GM12878 (cell line): ENCODE measurements around the gene C15orf40. TPM values are rescaled to one million over a fixed set of nuclear protein-coding genes. Genes with fewer than 3 reads are reported as not detected.

Source experiments
- ATAC-seq: fragments of 200-7000 bp; cut with Tn5 transposase; 3 replicates; pipeline ENCODE4 v1.9.1; 2020; ENCODE audit warnings: mild to moderate bottlenecking, moderate library complexity
- BruUV-seq: library from RNA; stranded (reverse); fragments of 400-500 nt; replicated peaks from 2 replicates; lab custom pipeline; 2021; lab: Mats Ljungman, UMichigan
- CTCF ChIA-PET: fragments of 300-600 bp; sonication (Branson Sonifier 250); formaldehyde crosslinking; extraction: SDS; loops from one replicate; lab custom pipeline; 2021; ENCODE audit warnings: inconsistent platforms; lab: Yijun Ruan, JAX
- POLR2A ChIA-PET: fragments of 350-600 bp; formaldehyde crosslinking; extraction: SDS; loops from one replicate; lab custom pipeline; 2021; ENCODE audit warnings: inconsistent platforms; lab: Charles Lee
- RAD21 ChIA-PET: fragments of 300-600 bp; sonication (Branson Sonifier 250); formaldehyde crosslinking; loops from one replicate; lab custom pipeline; 2023; ENCODE audit warnings: antibody characterized with exemption; ENCODE audit not compliant: unreplicated experiment; lab: Charles Lee
- SMC1A ChIA-PET: fragments of 300-600 bp; sonication (Branson Sonifier 250); formaldehyde crosslinking; loops from one replicate; lab custom pipeline; 2023; ENCODE audit not compliant: unreplicated experiment, uncharacterized antibody; lab: Charles Lee
- DNase-seq: peaks from one replicate; pipeline ENCODE4 v3.0.0-alpha.2; 2011; ENCODE audit warnings: low read depth, low spot score
- FAIRE-seq: peaks from 3 replicates; lab custom pipeline; 2011; peaks lifted over from hg19 to GRCh38; lab: Jason Lieb, UNC
- H2AFZ ChIP-seq: 2 replicates; pipeline ENCODE4 v1.6.0; 2011; ENCODE audit warnings: low read depth, low read length, control low read depth; ENCODE audit not compliant: control insufficient read depth
- H3K27ac ChIP-seq: 2 replicates; pipeline ENCODE4 v1.5.1; 2011; ENCODE audit warnings: control low read depth; ENCODE audit not compliant: control insufficient read depth, insufficient read depth
- H3K27me3 ChIP-seq, 2 experiments: replicated peaks in 1 of 2; 2 replicates each; pipeline versions ENCODE4 v1.6.0 to v1.6.1; 2011; ENCODE audit warnings: low read length in 1 of 2; ENCODE audit not compliant: control insufficient read depth in 2 of 2, insufficient read depth in 2 of 2
- H3K36me3 ChIP-seq, 2 experiments: 2 replicates each; pipeline ENCODE4 v1.5.1; 2011; ENCODE audit warnings: low read length in 1 of 2; ENCODE audit not compliant: control insufficient read depth in 2 of 2, insufficient read depth in 2 of 2
- H3K4me1 ChIP-seq: 2 replicates; pipeline ENCODE4 v1.6.1; 2011; ENCODE audit warnings: mild to moderate bottlenecking, low read length, moderate library complexity, mixed read lengths; ENCODE audit not compliant: control insufficient read depth, insufficient read depth
- H3K4me2 ChIP-seq: 2 replicates; pipeline ENCODE4 v1.6.0; 2011; ENCODE audit warnings: control low read depth; ENCODE audit not compliant: control insufficient read depth, insufficient read depth
- H3K4me3 ChIP-seq: fragments of 200-600 bp; sonication (generic); 2 replicates; pipeline ENCODE4 v1.5.1; 2016
- H3K79me2 ChIP-seq: 2 replicates; pipeline ENCODE4 v1.6.0; 2011; ENCODE audit warnings: low read length; ENCODE audit not compliant: control insufficient read depth, insufficient read depth
- H3K9ac ChIP-seq: 2 replicates; pipeline ENCODE4 v1.8.0; 2011; ENCODE audit warnings: low read length, control low read depth, mixed read lengths; ENCODE audit not compliant: control insufficient read depth, insufficient read depth
- H3K9me3 ChIP-seq: replicated peaks from 3 replicates; pipeline ENCODE4 v1.5.1; 2011; ENCODE audit warnings: mild to moderate bottlenecking, low read length; ENCODE audit not compliant: control insufficient read depth, insufficient read depth
- H4K20me1 ChIP-seq: 2 replicates; pipeline ENCODE4 v1.6.0; 2011; ENCODE audit not compliant: control insufficient read depth, insufficient read depth
- ESRRA ChIP-seq: IDR thresholded peaks from 2 replicates; pipeline ENCODE4 v1.6.1; 2012; ENCODE audit warnings: mild to moderate bottlenecking, low read length, improper control_type of control experiment
- GABPA ChIP-seq: IDR thresholded peaks from 2 replicates; pipeline ENCODE4 v1.6.1; 2014; ENCODE audit warnings: antibody characterized with exemption, low read depth, mild to moderate bottlenecking, inconsistent platforms
- JUNB ChIP-seq: IDR thresholded peaks from 2 replicates; pipeline ENCODE4 v1.6.1; 2016; ENCODE audit warnings: antibody characterized with exemption, mild to moderate bottlenecking
- KLF5 ChIP-seq: fragments of 450-650 bp; IDR thresholded peaks from 2 replicates; pipeline ENCODE4 v1.6.1; 2014; ENCODE audit warnings: mild to moderate bottlenecking; ENCODE audit not compliant: partially characterized antibody
- MTA2 ChIP-seq: fragments of 450-650 bp; IDR thresholded peaks from 2 replicates; pipeline ENCODE4 v1.6.1; 2016; ENCODE audit warnings: low read depth, mild to moderate bottlenecking, moderate library complexity
- PAX8 ChIP-seq: fragments of 450-650 bp; IDR thresholded peaks from 2 replicates; pipeline ENCODE4 v1.6.1; 2017; ENCODE audit warnings: mild to moderate bottlenecking, moderate library complexity
- RBBP5 ChIP-seq: fragments of 200-600 bp; sonication (generic); conservative IDR thresholded peaks from 2 replicates; pipeline ENCODE4 v1.6.1; 2016
- YY1 ChIP-seq: IDR thresholded peaks from 2 replicates; pipeline ENCODE4 v1.6.1; 2011; ENCODE audit warnings: low read depth, mild to moderate bottlenecking, low read length
- ZBED1 ChIP-seq: IDR thresholded peaks from 2 replicates; pipeline ENCODE4 v1.6.1; 2016; ENCODE audit warnings: borderline replicate concordance
- ZNF217 ChIP-seq: fragments of 450-650 bp; IDR thresholded peaks from 2 replicates; pipeline ENCODE4 v1.6.1; 2017; ENCODE audit warnings: antibody characterized with exemption, mild to moderate bottlenecking
- ZNF622 ChIP-seq: fragments of 450-650 bp; IDR thresholded peaks from 2 replicates; pipeline ENCODE4 v1.6.1; 2017; ENCODE audit warnings: mild to moderate bottlenecking, inconsistent platforms
- WGBS: methylation state at CpG from one replicate; pipeline ENCODE4 v1.1.6; 2016; ENCODE audit warnings: low lambda C conversion rate; ENCODE audit not compliant: insufficient replicate concordance, insufficient coverage; ENCODE audit errors: missing lambda C conversion rate; 5-methylcytosine and 5-hydroxymethylcytosine counted together
- in situ Hi-C: fragments of 300-500 bp; cut with MboI; formaldehyde crosslinking; loops from 9 replicates; pipeline ENCODE4 v1.14.3; 2018; ENCODE audit warnings: mixed read lengths
- intact Hi-C: fragments of 100-400 bp; cut with micrococcal nuclease; formaldehyde crosslinking; loops from one replicate; pipeline ENCODE4 v1.14.2; 2022; ENCODE audit not compliant: unreplicated experiment
- polyA plus RNA-seq, 11 experiments: library from polyadenylated mRNA; depleted of rRNA in 4 of 11; unstranded in 6 of 11; stranded (reverse) in 5 of 11; fragments of >200 nt; fragmentation: Nextera tagmentation in 4 of 11; fragmentation: Illumina TruSeq in 1 of 11; extraction: Ambion mirVana in 4 of 11; extraction: Trizol in 1 of 11; gene quantifications; 1 replicate in 1 of 11; 2 replicates in 10 of 11; pipeline versions ENCODE4 v1.2.1 to v1.2.3, GENCODE V29; 2011 to 2016; ENCODE audit warnings: inconsistent platforms in 2 of 11, missing spikeins in 2 of 11, low read depth in 1 of 11
- total RNA-seq, 4 experiments: library from RNA; depleted of rRNA in 3 of 4; stranded (reverse); fragments of >200 nt in 3 of 4; fragmentation: Illumina TruSeq in 1 of 4; extraction: Trizol in 1 of 4; gene quantifications; 2 replicates each; pipeline versions ENCODE4 v1.2.1 to v1.2.3, GENCODE V29; 2013 to 2021
- TF ChIP-seq, protein P1 (sequence below): fragments of 450-650 bp; IDR thresholded peaks from 2 replicates; pipeline ENCODE4 v1.6.1; 2017; ENCODE audit warnings: mild to moderate bottlenecking, moderate library complexity
- TF ChIP-seq, protein P2 (sequence below): IDR thresholded peaks from 2 replicates; pipeline ENCODE4 v1.6.1; 2011; ENCODE audit warnings: mild to moderate bottlenecking, low read depth, low read length, moderate library complexity; ENCODE audit not compliant: insufficient replicate concordance
- TF ChIP-seq, protein P3 (sequence below): fragments of 450-650 bp; IDR thresholded peaks from 2 replicates; pipeline ENCODE4 v1.6.1; 2017; ENCODE audit warnings: mild to moderate bottlenecking

C15orf40 gene
- total and polyA plus RNA-seq, 10 of the 15 experiments (the other 5 are each of a cell fraction or from before 2014, with no cell fraction given) = 21.3 to 70.0 (median 31.8) TPM

DNA sequence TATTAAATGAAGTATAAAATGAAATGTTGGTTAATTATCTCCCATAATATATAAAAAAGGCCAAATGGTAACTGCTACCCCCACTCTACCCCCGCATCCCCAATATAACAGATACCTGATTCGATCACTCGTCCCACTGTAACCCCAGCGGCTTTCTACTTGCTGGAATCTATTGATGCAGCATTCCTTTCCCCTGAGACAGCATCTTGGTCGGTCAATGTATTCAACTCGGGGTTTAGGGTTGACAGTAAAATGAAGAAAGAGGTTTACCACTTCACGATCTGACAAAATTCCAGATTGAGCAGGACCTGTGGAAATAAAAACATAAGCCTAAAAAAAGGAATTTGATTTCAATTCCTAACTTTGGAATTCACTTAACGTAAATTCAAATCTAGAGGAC is 18.6 kb upstream of the C15orf40 start:
- SMC1A ChIA-PET = no interaction called here
- RAD21 ChIA-PET = no interaction called here
- no peak overlapping the region for H3K9ac ChIP-seq
- no peaks in the 10 kb centered on the region for H3K4me1 ChIP-seq
- TF ChIP-seq ZNF622 (no peak), ESRRA (no peak), ZBED1 (no peak), GABPA (no peak), YY1 (no peak), PAX8 (no peak), RBBP5 (no peak), MTA2 (no peak), JUNB (no peak), KLF5 (no peak), ZNF217 (no peak)
- TF ChIP-seq, protein P1, sequence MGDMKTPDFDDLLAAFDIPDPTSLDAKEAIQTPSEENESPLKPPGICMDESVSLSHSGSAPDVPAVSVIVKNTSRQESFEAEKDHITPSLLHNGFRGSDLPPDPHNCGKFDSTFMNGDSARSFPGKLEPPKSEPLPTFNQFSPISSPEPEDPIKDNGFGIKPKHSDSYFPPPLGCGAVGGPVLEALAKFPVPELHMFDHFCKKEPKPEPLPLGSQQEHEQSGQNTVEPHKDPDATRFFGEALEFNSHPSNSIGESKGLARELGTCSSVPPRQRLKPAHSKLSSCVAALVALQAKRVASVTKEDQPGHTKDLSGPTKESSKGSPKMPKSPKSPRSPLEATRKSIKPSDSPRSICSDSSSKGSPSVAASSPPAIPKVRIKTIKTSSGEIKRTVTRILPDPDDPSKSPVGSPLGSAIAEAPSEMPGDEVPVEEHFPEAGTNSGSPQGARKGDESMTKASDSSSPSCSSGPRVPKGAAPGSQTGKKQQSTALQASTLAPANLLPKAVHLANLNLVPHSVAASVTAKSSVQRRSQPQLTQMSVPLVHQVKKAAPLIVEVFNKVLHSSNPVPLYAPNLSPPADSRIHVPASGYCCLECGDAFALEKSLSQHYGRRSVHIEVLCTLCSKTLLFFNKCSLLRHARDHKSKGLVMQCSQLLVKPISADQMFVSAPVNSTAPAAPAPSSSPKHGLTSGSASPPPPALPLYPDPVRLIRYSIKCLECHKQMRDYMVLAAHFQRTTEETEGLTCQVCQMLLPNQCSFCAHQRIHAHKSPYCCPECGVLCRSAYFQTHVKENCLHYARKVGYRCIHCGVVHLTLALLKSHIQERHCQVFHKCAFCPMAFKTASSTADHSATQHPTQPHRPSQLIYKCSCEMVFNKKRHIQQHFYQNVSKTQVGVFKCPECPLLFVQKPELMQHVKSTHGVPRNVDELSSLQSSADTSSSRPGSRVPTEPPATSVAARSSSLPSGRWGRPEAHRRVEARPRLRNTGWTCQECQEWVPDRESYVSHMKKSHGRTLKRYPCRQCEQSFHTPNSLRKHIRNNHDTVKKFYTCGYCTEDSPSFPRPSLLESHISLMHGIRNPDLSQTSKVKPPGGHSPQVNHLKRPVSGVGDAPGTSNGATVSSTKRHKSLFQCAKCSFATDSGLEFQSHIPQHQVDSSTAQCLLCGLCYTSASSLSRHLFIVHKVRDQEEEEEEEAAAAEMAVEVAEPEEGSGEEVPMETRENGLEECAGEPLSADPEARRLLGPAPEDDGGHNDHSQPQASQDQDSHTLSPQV = no peak
- TF ChIP-seq, protein P2, sequence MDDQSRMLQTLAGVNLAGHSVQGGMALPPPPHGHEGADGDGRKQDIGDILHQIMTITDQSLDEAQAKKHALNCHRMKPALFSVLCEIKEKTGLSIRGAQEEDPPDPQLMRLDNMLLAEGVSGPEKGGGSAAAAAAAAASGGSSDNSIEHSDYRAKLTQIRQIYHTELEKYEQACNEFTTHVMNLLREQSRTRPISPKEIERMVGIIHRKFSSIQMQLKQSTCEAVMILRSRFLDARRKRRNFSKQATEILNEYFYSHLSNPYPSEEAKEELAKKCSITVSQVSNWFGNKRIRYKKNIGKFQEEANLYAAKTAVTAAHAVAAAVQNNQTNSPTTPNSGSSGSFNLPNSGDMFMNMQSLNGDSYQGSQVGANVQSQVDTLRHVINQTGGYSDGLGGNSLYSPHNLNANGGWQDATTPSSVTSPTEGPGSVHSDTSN = no peak
- TF ChIP-seq, protein P3, sequence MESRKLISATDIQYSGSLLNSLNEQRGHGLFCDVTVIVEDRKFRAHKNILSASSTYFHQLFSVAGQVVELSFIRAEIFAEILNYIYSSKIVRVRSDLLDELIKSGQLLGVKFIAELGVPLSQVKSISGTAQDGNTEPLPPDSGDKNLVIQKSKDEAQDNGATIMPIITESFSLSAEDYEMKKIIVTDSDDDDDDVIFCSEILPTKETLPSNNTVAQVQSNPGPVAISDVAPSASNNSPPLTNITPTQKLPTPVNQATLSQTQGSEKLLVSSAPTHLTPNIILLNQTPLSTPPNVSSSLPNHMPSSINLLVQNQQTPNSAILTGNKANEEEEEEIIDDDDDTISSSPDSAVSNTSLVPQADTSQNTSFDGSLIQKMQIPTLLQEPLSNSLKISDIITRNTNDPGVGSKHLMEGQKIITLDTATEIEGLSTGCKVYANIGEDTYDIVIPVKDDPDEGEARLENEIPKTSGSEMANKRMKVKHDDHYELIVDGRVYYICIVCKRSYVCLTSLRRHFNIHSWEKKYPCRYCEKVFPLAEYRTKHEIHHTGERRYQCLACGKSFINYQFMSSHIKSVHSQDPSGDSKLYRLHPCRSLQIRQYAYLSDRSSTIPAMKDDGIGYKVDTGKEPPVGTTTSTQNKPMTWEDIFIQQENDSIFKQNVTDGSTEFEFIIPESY = no peak
- FAIRE-seq (no peak), DNase-seq (no peak), ATAC-seq (no peak)
- in situ Hi-C loops (no loop called here), intact Hi-C loops (no loop called here)
- BruUV-seq = no TSS peak
- CTCF ChIA-PET = interaction anchor here (0.6 kb wide), 1 partner anchor 68 kb away, joined by 3 read pairs; no protein-coding TSS in a partner anchor
- H2AFZ ChIP-seq = no peak overlapping the region
- no peaks in the 10 kb centered on the region for H3K27me3 ChIP-seq
- WGBS = over 99% methylated on average over 8 of the region's 8 CpGs
- H3K36me3 ChIP-seq = peaks cover 10 to 29% of the 10 kb centered on the region in 2 experiments
- H3K4me2 ChIP-seq = no peak overlapping the region
- H3K9me3 ChIP-seq = no peaks in the 10 kb centered on the region; the same call in 2 of the 3 replicates
- H3K79me2 ChIP-seq = peaks cover 12% of the 10 kb centered on the region
- no peaks in the 10 kb centered on the region; the same call in 1 of the 2 replicates for H4K20me1 ChIP-seq
- no peak overlapping the region for H3K4me3 ChIP-seq
- POLR2A ChIA-PET = no interaction called here
- H3K27ac ChIP-seq = no peak overlapping the region
